H1 (cell line): ENCODE results near the gene RSPH6A. TPM values are rescaled to one million over a fixed set of nuclear protein-coding genes. Genes with fewer than 3 reads are reported as not detected.

Source experiments
- CTCF ChIA-PET: fragments of 300-600 bp; sonication (Branson Sonifier 250); formaldehyde crosslinking; loops from one replicate; lab custom pipeline; 2021; ENCODE audit not compliant: partially characterized antibody; lab: Charles Lee
- POLR2A ChIA-PET: fragments of 300-600 bp; sonication (Branson Sonifier 250); formaldehyde crosslinking; loops from one replicate; lab custom pipeline; 2021; ENCODE audit warnings: inconsistent platforms; ENCODE audit not compliant: partially characterized antibody; lab: Charles Lee
- DNase-seq, 2 experiments: peaks; one replicate each; pipeline versions ENCODE4 v3.0.0 to v3.0.0-alpha.2; 2010 to 2022; ENCODE audit warnings: low spot score in 2 of 2, low read depth in 1 of 2, mixed read lengths in 1 of 2
- FAIRE-seq: peaks from 2 replicates; lab custom pipeline; 2011; peaks lifted over from hg19 to GRCh38; lab: Jason Lieb, UNC
- H2AFZ ChIP-seq: 2 replicates; pipeline ENCODE4 v1.8.1; 2012; ENCODE audit warnings: low read length, inconsistent platforms
- H2AK5ac ChIP-seq: 2 replicates; pipeline ENCODE4 v1.6.1; 2013; ENCODE audit warnings: low read depth, low read length
- H2BK120ac ChIP-seq: replicated peaks from 2 replicates; pipeline ENCODE3; 2013; ENCODE audit warnings: low read depth, low read length, inconsistent platforms
- H2BK12ac ChIP-seq: 2 replicates; pipeline ENCODE4 v1.6.1; 2013; ENCODE audit warnings: low read depth, low read length
- H2BK15ac ChIP-seq: 2 replicates; pipeline ENCODE4 v1.6.1; 2013; ENCODE audit warnings: low read length
- H2BK20ac ChIP-seq: 2 replicates; pipeline ENCODE4 v1.6.1; 2013; ENCODE audit warnings: low read length
- H2BK5ac ChIP-seq: 2 replicates; pipeline ENCODE4 v1.6.1; 2013; ENCODE audit warnings: low read depth, low read length
- H3K14ac ChIP-seq: 2 replicates; pipeline ENCODE4 v1.6.1; 2013; ENCODE audit warnings: inconsistent platforms; ENCODE audit not compliant: insufficient read length
- H3K18ac ChIP-seq: 2 replicates; pipeline ENCODE4 v1.6.1; 2013; ENCODE audit warnings: low read length; ENCODE audit errors: extremely low read depth
- H3K23ac ChIP-seq: 2 replicates; pipeline ENCODE4 v1.6.1; 2013; ENCODE audit warnings: inconsistent platforms; ENCODE audit not compliant: insufficient read length
- H3K23me2 ChIP-seq: 2 replicates; pipeline ENCODE4 v1.6.1; 2013; ENCODE audit warnings: low read depth, low read length
- H3K27ac ChIP-seq: 2 replicates; pipeline ENCODE4 v1.6.1; 2011; ENCODE audit warnings: low read depth, low read length, inconsistent platforms
- H3K27me3 ChIP-seq, 4 experiments: replicated peaks in 1 of 4; 1 replicate in 1 of 4; 2 replicates in 3 of 4; pipeline versions ENCODE4 v1.6.1 to v1.8.1; 2011 to 2013; ENCODE audit warnings: low read length in 3 of 4, mild to moderate bottlenecking in 3 of 4, inconsistent platforms in 2 of 4, mixed read lengths in 2 of 4, moderate library complexity in 1 of 4; ENCODE audit not compliant: control insufficient read depth in 3 of 4, insufficient read depth in 3 of 4; ENCODE audit errors: extremely low read depth in 1 of 4
- H3K36me3 ChIP-seq, 4 experiments: 2 replicates each; pipeline versions ENCODE4 v1.6.1 to v1.8.1; 2011 to 2013; ENCODE audit warnings: mild to moderate bottlenecking in 4 of 4, low read length in 3 of 4, moderate library complexity in 2 of 4, control low read depth in 1 of 4, inconsistent platforms in 1 of 4; ENCODE audit not compliant: insufficient read depth in 4 of 4, control insufficient read depth in 2 of 4
- H3K4ac ChIP-seq: replicated peaks from 2 replicates; pipeline ENCODE3; 2013; ENCODE audit warnings: low read length, low read depth, mixed read lengths, inconsistent platforms; ENCODE audit not compliant: insufficient read length
- H3K4me1 ChIP-seq, 4 experiments: replicated peaks in 1 of 4; 1 replicate in 1 of 4; 2 replicates in 3 of 4; pipeline versions ENCODE4 v1.6.1 to v1.8.1; 2011 to 2013; ENCODE audit warnings: low read length in 3 of 4, inconsistent platforms in 2 of 4, mixed read lengths in 1 of 4; ENCODE audit not compliant: insufficient read depth in 4 of 4, control insufficient read depth in 3 of 4
- H3K4me2 ChIP-seq, 2 experiments: 2 replicates each; pipeline versions ENCODE4 v1.6.1 to v1.8.1; 2011 to 2013; ENCODE audit warnings: low read depth in 2 of 2, low read length in 2 of 2, control low read depth in 1 of 2, inconsistent platforms in 1 of 2, mild to moderate bottlenecking in 1 of 2; ENCODE audit not compliant: insufficient read depth in 1 of 2
- H3K4me3 ChIP-seq, 4 experiments: fragments of 200-600, 300-600 bp in 1 of 4; sonication (generic), shearing (Covaris generic), sonication (Bioruptor Twin) in 1 of 4; 2 replicates each; pipeline versions ENCODE4 v1.5.1 to v1.8.1; 2011 to 2016; ENCODE audit warnings: low read length in 4 of 4, low read depth in 3 of 4, control low read depth in 2 of 4, inconsistent platforms in 2 of 4, mild to moderate bottlenecking in 2 of 4, mixed read lengths in 1 of 4, moderate library complexity in 1 of 4; ENCODE audit not compliant: insufficient read depth in 2 of 4; ENCODE audit errors: extremely low read depth in 1 of 4
- H3K56ac ChIP-seq: replicated peaks from 2 replicates; pipeline ENCODE3; 2013; ENCODE audit warnings: low read depth, mild to moderate bottlenecking, mixed read lengths, low read length, inconsistent platforms; ENCODE audit not compliant: insufficient read length
- H3K79me1 ChIP-seq: 2 replicates; pipeline ENCODE4 v1.6.1; 2013; ENCODE audit warnings: low read depth, low read length, control low read depth
- H3K79me2 ChIP-seq, 2 experiments: 2 replicates each; pipeline versions ENCODE4 v1.6.1 to v1.8.1; 2012 to 2013; ENCODE audit warnings: low read length in 2 of 2, mild to moderate bottlenecking in 2 of 2, inconsistent platforms in 1 of 2; ENCODE audit not compliant: insufficient read depth in 2 of 2, control insufficient read depth in 1 of 2
- H3K9ac ChIP-seq, 4 experiments: replicated peaks in 1 of 4; 1 replicate in 1 of 4; 2 replicates in 3 of 4; pipeline versions ENCODE4 v1.6.1 to v1.8.1; 2011 to 2013; ENCODE audit warnings: low read depth in 3 of 4, low read length in 3 of 4, control low read depth in 2 of 4, mild to moderate bottlenecking in 2 of 4, moderate library complexity in 2 of 4, inconsistent platforms in 1 of 4; ENCODE audit errors: extremely low read depth in 1 of 4
- H3K9me3 ChIP-seq, 2 experiments: 2 replicates each; pipeline versions ENCODE4 v1.6.1 to v1.8.1; 2012 to 2013; ENCODE audit warnings: mild to moderate bottlenecking in 2 of 2, moderate library complexity in 2 of 2, control low read depth in 1 of 2, inconsistent platforms in 1 of 2, low read depth in 1 of 2, low read length in 1 of 2, mixed read lengths in 1 of 2; ENCODE audit not compliant: insufficient read depth in 2 of 2
- H4K20me1 ChIP-seq, 2 experiments: replicated peaks in 1 of 2; 2 replicates each; pipeline versions ENCODE3 to v1.8.1; 2011 to 2013; ENCODE audit warnings: inconsistent platforms in 2 of 2, low read length in 2 of 2, mild to moderate bottlenecking in 1 of 2; ENCODE audit not compliant: insufficient read depth in 2 of 2, control insufficient read depth in 1 of 2
- H4K5ac ChIP-seq: 2 replicates; pipeline ENCODE4 v1.6.1; 2013; ENCODE audit warnings: low read length, low read depth, mixed read lengths, inconsistent platforms; ENCODE audit not compliant: insufficient read length
- H4K8ac ChIP-seq: 2 replicates; pipeline ENCODE4 v1.8.0; 2013; ENCODE audit warnings: mild to moderate bottlenecking, moderate library complexity, low read length, inconsistent platforms; ENCODE audit not compliant: insufficient read depth; ENCODE audit errors: extremely low read depth
- H4K91ac ChIP-seq: replicated peaks from 2 replicates; pipeline ENCODE3; 2013; ENCODE audit warnings: low read length, mixed read lengths, inconsistent platforms; ENCODE audit not compliant: insufficient read length
- CREB1 ChIP-seq: IDR thresholded peaks from 2 replicates; pipeline ENCODE4 v1.6.1; 2012; ENCODE audit warnings: inconsistent platforms
- TAF1 ChIP-seq: IDR thresholded peaks from 2 replicates; pipeline ENCODE4 v1.6.1; 2011; ENCODE audit warnings: mild to moderate bottlenecking, low read depth, low read length
- TCF12 ChIP-seq: IDR thresholded peaks from 2 replicates; pipeline ENCODE4 v1.6.1; 2011; ENCODE audit warnings: low read depth, mild to moderate bottlenecking, low read length
- WGBS, 2 experiments: shearing (Covaris generic) in 1 of 2; methylation state at CpG; one replicate each; pipeline versions ENCODE4 v1.1.6 to v1.1.7; 2013 to 2015; ENCODE audit warnings: low lambda C conversion rate in 2 of 2, mixed read lengths in 2 of 2, inconsistent platforms in 1 of 2, low coverage in 1 of 2, missing lambda C conversion rate in 1 of 2; ENCODE audit not compliant: insufficient replicate concordance in 2 of 2, insufficient coverage in 1 of 2, insufficient read length in 1 of 2; ENCODE audit errors: extremely low coverage in 1 of 2, missing lambda C conversion rate in 1 of 2; 5-methylcytosine and 5-hydroxymethylcytosine counted together
- polyA plus RNA-seq, 7 experiments: library from polyadenylated mRNA; depleted of rRNA in 3 of 7; stranded (reverse) in 5 of 7; unstranded in 2 of 7; fragments of >200 nt in 5 of 7; fragments of 200-250 nt in 2 of 7; gene quantifications; 1 replicate in 5 of 7; 2 replicates in 1 of 7; 4 replicates in 1 of 7; pipeline versions ENCODE4 v1.2.1 to v1.2.3, GENCODE V29; 2011 to 2013; ENCODE audit warnings: missing spikeins in 2 of 7, mixed read lengths in 2 of 7
- total RNA-seq: library from RNA; stranded (reverse); fragmentation: NEBNext Ultra II Directional; extraction: Animal tissue kit (Norgen Biotek cat#: 25700); gene quantifications from 2 replicates; pipeline ENCODE4 v1.2.1, GENCODE V29; 2021

Gene RSPH6A
- total and polyA plus RNA-seq, 2 of the 8 experiments (the other 6 are each of a cell fraction or from before 2014, with no cell fraction given): 0.05 to 0.19 TPM

- H3K79me1 ChIP-seq: no peaks in the 10 kb centered on the region
- no peak overlapping the region; the same call in 1 of the 2 replicates for H2BK5ac ChIP-seq
- no peaks in the 10 kb centered on the region for H3K79me2 ChIP-seq
- no peak overlapping the region for H3K14ac ChIP-seq
- peaks cover 4% of the 10 kb centered on the region; the same call in 1 of the 2 replicates for H3K23me2 ChIP-seq
- H2AFZ ChIP-seq: no peak overlapping the region
- H2AK5ac ChIP-seq: no peak overlapping the region
- H2BK120ac ChIP-seq: no peak overlapping the region
- H3K4ac ChIP-seq: no peak overlapping the region
- peak; percentile 32 for FAIRE-seq
- no peak overlapping the region for H4K8ac ChIP-seq
- peak overlapping the region; percentile 93 for H3K18ac ChIP-seq
- peak; percentile 77 to 100 for DNase-seq
- H3K4me2 ChIP-seq: peak overlapping the region; percentile 58 to 95
- H3K4me1 ChIP-seq: peaks cover 3 to 26% (median 15%) of the 10 kb centered on the region in 4 experiments
- WGBS, 2 experiments: 7% methylated on average over 45 of the region's 48 CpGs; no CpG with 5 or more reads in 1 of the 2 experiments
- no peak overlapping the region for H2BK15ac ChIP-seq
- H4K91ac ChIP-seq: no peak overlapping the region
- H3K4me3 ChIP-seq: peak overlapping the region; percentile 19 to 60 (median 38); a peak in 7 of 8 replicates
- H3K36me3 ChIP-seq: peaks cover 3 to 10% (median 7%) of the 10 kb centered on the region in 4 experiments; a peak in 5 of 8 replicates
- H3K9ac ChIP-seq: no peak overlapping the region
- H2BK12ac ChIP-seq: 0 out of 2 replicates have a peak overlapping the region, but pooled peaks have one; percentile 1
- ChIA-PET CTCF (interaction anchor here (0.5 to 5.1 kb wide), 19 partner anchors 8 to 1492 kb away, joined by 3 to 45 read pairs (median 4); partner anchors contain the start of genes DMWD, RSPH6A and SIX5), POLR2A (interaction anchor here (0.6 to 9.5 kb wide), 14 partner anchors 8 to 195 kb away, joined by 3 to 133 read pairs (median 4); partner anchors contain the start of genes DMWD, FOXA3 and SIX5)
- H3K9me3 ChIP-seq: no peaks in the 10 kb centered on the region
- no peak overlapping the region for H4K5ac ChIP-seq
- no peak overlapping the region for H3K23ac ChIP-seq
- H4K20me1 ChIP-seq: peaks cover 9 to 17% of the 10 kb centered on the region in 2 experiments
- H3K27me3 ChIP-seq: peaks cover 0 to 6% (median 0%) of the 10 kb centered on the region in 4 experiments; a peak in 1 of 7 replicates
- H3K56ac ChIP-seq: no peak overlapping the region
- H2BK20ac ChIP-seq: no peak overlapping the region
- no peak overlapping the region for H3K27ac ChIP-seq
- TF ChIP-seq TCF12 (0 out of 2 replicates have a peak, but pooled peaks have one; percentile 18), TAF1 (peak; percentile 24; the same call in 1 of the 2 replicates), CREB1 (peak; percentile 20; the same call in 1 of the 2 replicates)
Observed at GRCh38 chr19:45779231-45780145, 35.6 kb downstream of the RSPH6A start.
